Ishikawa (cell line): ENCODE results near the gene MLANA.

Experiments
- CEBPB ChIP-seq: IDR thresholded peaks from 2 replicates; pipeline ENCODE4 v1.6.1; 2012
- CREB1 ChIP-seq: IDR thresholded peaks from 2 replicates; pipeline ENCODE4 v1.6.1; 2012; ENCODE audit warnings: low read depth
- EGR1 ChIP-seq: IDR thresholded peaks from 2 replicates; pipeline ENCODE4 v1.6.1; 2012
- EP300 ChIP-seq: IDR thresholded peaks from 2 replicates; pipeline ENCODE4 v1.6.1; 2012; ENCODE audit warnings: borderline replicate concordance
- FOXM1 ChIP-seq: IDR thresholded peaks from 2 replicates; pipeline ENCODE4 v1.6.1; 2012; ENCODE audit warnings: low read depth, borderline replicate concordance
- MAX ChIP-seq: IDR thresholded peaks from 2 replicates; pipeline ENCODE4 v1.6.1; 2012
- NFIC ChIP-seq: IDR thresholded peaks from 2 replicates; pipeline ENCODE4 v1.6.1; 2012
- RAD21 ChIP-seq: IDR thresholded peaks from 2 replicates; pipeline ENCODE4 v1.6.1; 2012; ENCODE audit warnings: low read depth
- TAF1 ChIP-seq: IDR thresholded peaks from 2 replicates; pipeline ENCODE4 v1.6.1; 2012; ENCODE audit warnings: low read depth, mild to moderate bottlenecking
- TCF12 ChIP-seq: IDR thresholded peaks from 2 replicates; pipeline ENCODE4 v1.6.1; 2012; ENCODE audit warnings: low read depth
- TEAD4 ChIP-seq: IDR thresholded peaks from 2 replicates; pipeline ENCODE4 v1.6.1; 2012
- USF1 ChIP-seq: IDR thresholded peaks from 2 replicates; pipeline ENCODE4 v1.6.1; 2012
- YY1 ChIP-seq: IDR thresholded peaks from 2 replicates; pipeline ENCODE4 v1.6.1; 2012; ENCODE audit warnings: low read depth
- ZBTB7A ChIP-seq: IDR thresholded peaks from 2 replicates; pipeline ENCODE4 v1.6.1; 2012; ENCODE audit warnings: low read depth
- TF ChIP-seq, protein P1 (sequence below): IDR thresholded peaks from 2 replicates; pipeline ENCODE4 v1.6.1; 2012; ENCODE audit warnings: low read depth, mild to moderate bottlenecking

Gene MLANA

DNA sequence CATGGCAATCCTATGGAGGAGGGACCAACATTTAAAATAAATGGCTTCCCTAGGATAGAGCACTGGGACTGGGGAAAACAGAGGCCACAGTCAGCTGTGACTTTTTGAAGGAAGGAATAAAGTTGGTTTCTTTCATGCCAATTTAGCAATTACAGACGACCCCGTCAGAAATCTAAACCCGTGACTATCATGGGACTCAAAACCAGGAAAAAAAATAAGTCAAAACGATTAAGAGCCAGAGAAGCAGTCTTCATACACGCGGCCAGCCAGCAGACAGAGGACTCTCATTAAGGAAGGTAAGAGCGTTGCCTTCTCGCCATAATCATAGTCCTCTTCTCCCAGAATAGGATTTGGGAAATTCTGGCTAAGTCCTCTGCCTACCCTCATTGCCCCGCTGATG, at the start of gene MLANA:
Gene MLANA, plus strand, starts transcription at position 249 of the 400 bp plus-strand sequence. CDS start 1,586 bp downstream, outside the sequence.
- TF ChIP-seq CREB1 (no peak), YY1 (no peak), TAF1 (no peak), TEAD4 (no peak), MAX (no peak), EGR1 (no peak), TCF12 (no peak), RAD21 (no peak), USF1 (no peak), FOXM1 (no peak)

- TF ChIP-seq EGR1, result no peak
- TF ChIP-seq USF1, result no peak
- no peak for TF ChIP-seq ZBTB7A
- TF ChIP-seq NFIC, result no peak
- TF ChIP-seq, protein P1, sequence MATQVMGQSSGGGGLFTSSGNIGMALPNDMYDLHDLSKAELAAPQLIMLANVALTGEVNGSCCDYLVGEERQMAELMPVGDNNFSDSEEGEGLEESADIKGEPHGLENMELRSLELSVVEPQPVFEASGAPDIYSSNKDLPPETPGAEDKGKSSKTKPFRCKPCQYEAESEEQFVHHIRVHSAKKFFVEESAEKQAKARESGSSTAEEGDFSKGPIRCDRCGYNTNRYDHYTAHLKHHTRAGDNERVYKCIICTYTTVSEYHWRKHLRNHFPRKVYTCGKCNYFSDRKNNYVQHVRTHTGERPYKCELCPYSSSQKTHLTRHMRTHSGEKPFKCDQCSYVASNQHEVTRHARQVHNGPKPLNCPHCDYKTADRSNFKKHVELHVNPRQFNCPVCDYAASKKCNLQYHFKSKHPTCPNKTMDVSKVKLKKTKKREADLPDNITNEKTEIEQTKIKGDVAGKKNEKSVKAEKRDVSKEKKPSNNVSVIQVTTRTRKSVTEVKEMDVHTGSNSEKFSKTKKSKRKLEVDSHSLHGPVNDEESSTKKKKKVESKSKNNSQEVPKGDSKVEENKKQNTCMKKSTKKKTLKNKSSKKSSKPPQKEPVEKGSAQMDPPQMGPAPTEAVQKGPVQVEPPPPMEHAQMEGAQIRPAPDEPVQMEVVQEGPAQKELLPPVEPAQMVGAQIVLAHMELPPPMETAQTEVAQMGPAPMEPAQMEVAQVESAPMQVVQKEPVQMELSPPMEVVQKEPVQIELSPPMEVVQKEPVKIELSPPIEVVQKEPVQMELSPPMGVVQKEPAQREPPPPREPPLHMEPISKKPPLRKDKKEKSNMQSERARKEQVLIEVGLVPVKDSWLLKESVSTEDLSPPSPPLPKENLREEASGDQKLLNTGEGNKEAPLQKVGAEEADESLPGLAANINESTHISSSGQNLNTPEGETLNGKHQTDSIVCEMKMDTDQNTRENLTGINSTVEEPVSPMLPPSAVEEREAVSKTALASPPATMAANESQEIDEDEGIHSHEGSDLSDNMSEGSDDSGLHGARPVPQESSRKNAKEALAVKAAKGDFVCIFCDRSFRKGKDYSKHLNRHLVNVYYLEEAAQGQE, result no peak
- TF ChIP-seq CREB1, result no peak
- TF ChIP-seq FOXM1, result no peak
- TF ChIP-seq TEAD4, result no peak
- no peak for TF ChIP-seq YY1
- no peak for TF ChIP-seq CEBPB
Measured at GRCh38 chr9:5841771-5842573, 48.7 kb upstream of the MLANA start.

- TF ChIP-seq, protein P1, result peak; percentile 38; the same call in 1 of the 2 replicates
- TF ChIP-seq YY1, result no peak
Measured at GRCh38 chr9:5842929-5843793, 47.5 kb upstream of the MLANA start.

- TF ChIP-seq EGR1, result no peak
- TF ChIP-seq, protein P1, result no peak
- TF ChIP-seq CREB1, result no peak
- no peak for TF ChIP-seq USF1
- no peak for TF ChIP-seq EP300
Measured at GRCh38 chr9:5843794-5844471, 46.8 kb upstream of the MLANA start.
